GM23338 (cell line): ENCODE measurements around the gene COL25A1. TPM values are rescaled to one million over a fixed set of nuclear protein-coding genes. Genes with fewer than 3 reads are reported as not detected.

Experiments used
- ATAC-seq: fragments of 200-7000 bp; cut with Tn5 transposase; 3 replicates; pipeline ENCODE4 v1.9.1; 2020
- DNase-seq: peaks from one replicate; pipeline ENCODE4 v3.0.0-alpha.2; 2015; ENCODE audit warnings: low spot score
- H2AFZ ChIP-seq: fragments of 200-600 bp; sonication (generic); 2 replicates; pipeline ENCODE4 v1.8.0; 2016; ENCODE audit warnings: antibody characterized with exemption, mild to moderate bottlenecking, moderate library complexity
- H3F3A ChIP-seq: fragments of 200-600 bp; sonication (generic); replicated peaks from 2 replicates; pipeline ENCODE4 v1.8.0; 2017; ENCODE audit warnings: antibody characterized with exemption, mixed run types, low read depth
- H3K27ac ChIP-seq: fragments of 200-600 bp; sonication (generic); 2 replicates; pipeline ENCODE4 v1.6.1; 2016; ENCODE audit warnings: low read depth
- H3K27me3 ChIP-seq: fragments of 200-600 bp; sonication (generic); 2 replicates; pipeline ENCODE4 v1.8.0; 2016; ENCODE audit warnings: mild to moderate bottlenecking, mixed run types, moderate library complexity; ENCODE audit not compliant: insufficient read depth
- H3K36me3 ChIP-seq: fragments of 200-600 bp; sonication (generic); 2 replicates; pipeline ENCODE4 v1.8.0; 2016; ENCODE audit warnings: mild to moderate bottlenecking; ENCODE audit not compliant: insufficient read depth
- H3K4me1 ChIP-seq: fragments of 200-600 bp; sonication (generic); 2 replicates; pipeline ENCODE4 v1.8.0; 2016; ENCODE audit warnings: mild to moderate bottlenecking, moderate library complexity; ENCODE audit not compliant: insufficient read depth
- H3K4me2 ChIP-seq: fragments of 200-600 bp; sonication (generic); 2 replicates; pipeline ENCODE4 v1.7.1; 2017; ENCODE audit warnings: mixed run types
- H3K4me3 ChIP-seq: fragments of 200-600 bp; sonication (generic); 2 replicates; pipeline ENCODE4 v1.6.1; 2016; ENCODE audit warnings: mixed run types
- H3K79me2 ChIP-seq: fragments of 200-600 bp; sonication (generic); replicated peaks from 2 replicates; pipeline ENCODE4 v1.8.0; 2017; ENCODE audit warnings: mild to moderate bottlenecking; ENCODE audit not compliant: insufficient read depth
- H3K9me2 ChIP-seq: fragments of 200-600 bp; sonication (generic); 2 replicates; pipeline ENCODE4 v1.8.0; 2017; ENCODE audit not compliant: insufficient read depth
- H4K20me1 ChIP-seq: fragments of 200-600 bp; sonication (generic); replicated peaks from 2 replicates; pipeline ENCODE4 v1.8.0; 2017; ENCODE audit warnings: mild to moderate bottlenecking; ENCODE audit not compliant: insufficient read depth
- H3K27ac Mint-ChIP-seq: 2 replicates; pipeline ENCODE4 v1.8.0; 2020; ENCODE audit warnings: inconsistent platforms, mild to moderate bottlenecking, moderate library complexity, mixed read lengths
- H3K27me3 Mint-ChIP-seq: 3 replicates; pipeline ENCODE4 v1.8.0; 2022; ENCODE audit warnings: low read depth, mild to moderate bottlenecking, moderate library complexity, mixed read lengths, inconsistent platforms; ENCODE audit not compliant: insufficient read depth, poor library complexity
- H3K36me3 Mint-ChIP-seq: 3 replicates; pipeline ENCODE4 v1.8.0; 2021; ENCODE audit warnings: low read depth, mild to moderate bottlenecking, inconsistent platforms, moderate library complexity, mixed read lengths
- H3K4me1 Mint-ChIP-seq: 3 replicates; pipeline ENCODE4 v1.8.0; 2020; ENCODE audit warnings: mild to moderate bottlenecking, inconsistent platforms, mixed read lengths
- H3K4me3 Mint-ChIP-seq: 3 replicates; pipeline ENCODE4 v1.8.0; 2021; ENCODE audit warnings: moderate library complexity, mild to moderate bottlenecking, inconsistent platforms, mixed read lengths
- H3K9me3 Mint-ChIP-seq: 3 replicates; pipeline ENCODE4 v1.8.0; 2020; ENCODE audit warnings: moderate library complexity, mild to moderate bottlenecking, inconsistent platforms, mixed read lengths
- JUNB ChIP-seq: IDR thresholded peaks from one replicate; pipeline ENCODE4 v1.6.1; 2016; ENCODE audit warnings: antibody characterized with exemption; ENCODE audit not compliant: unreplicated experiment
- POLR2AphosphoS5 ChIP-seq: IDR thresholded peaks from 2 replicates; pipeline ENCODE4 v1.6.1; 2016; ENCODE audit warnings: antibody characterized with exemption, low read depth
- STAT1 ChIP-seq: IDR thresholded peaks from one replicate; pipeline ENCODE4 v1.6.1; 2016; ENCODE audit warnings: antibody characterized with exemption; ENCODE audit not compliant: unreplicated experiment
- ZNF331 ChIP-seq: fragments of 250-450 bp; sonication (Bioruptor Pico); IDR thresholded peaks from 2 replicates; pipeline ENCODE4 v1.5.0; 2020; ENCODE audit warnings: low read depth, mild to moderate bottlenecking, moderate library complexity
- polyA plus RNA-seq: library from polyadenylated mRNA; unstranded; fragments of >200 nt; fragmentation: Nextera tagmentation; extraction: Ambion mirVana; gene quantifications from 2 replicates; pipeline ENCODE4 v1.2.1, GENCODE V29; 2016
- total RNA-seq: library from RNA; depleted of rRNA; stranded (reverse); fragments of >200 nt; shearing (Covaris generic); gene quantifications from 2 replicates; pipeline ENCODE4 v1.2.3, GENCODE V29; 2014
- TF ChIP-seq, protein P1 (sequence below): fragments of 250-450 bp; sonication (Bioruptor Pico); IDR thresholded peaks from 2 replicates; pipeline ENCODE4 v1.5.0; 2020; ENCODE audit warnings: mild to moderate bottlenecking, moderate library complexity
- TF ChIP-seq, protein P2 (sequence below): IDR thresholded peaks from 2 replicates; pipeline ENCODE4 v1.6.1; 2016; ENCODE audit warnings: antibody characterized with exemption

Gene COL25A1
- total and polyA plus RNA-seq, 2 experiments from 2014 or later, result 3.9 to 5.6 TPM

DNA sequence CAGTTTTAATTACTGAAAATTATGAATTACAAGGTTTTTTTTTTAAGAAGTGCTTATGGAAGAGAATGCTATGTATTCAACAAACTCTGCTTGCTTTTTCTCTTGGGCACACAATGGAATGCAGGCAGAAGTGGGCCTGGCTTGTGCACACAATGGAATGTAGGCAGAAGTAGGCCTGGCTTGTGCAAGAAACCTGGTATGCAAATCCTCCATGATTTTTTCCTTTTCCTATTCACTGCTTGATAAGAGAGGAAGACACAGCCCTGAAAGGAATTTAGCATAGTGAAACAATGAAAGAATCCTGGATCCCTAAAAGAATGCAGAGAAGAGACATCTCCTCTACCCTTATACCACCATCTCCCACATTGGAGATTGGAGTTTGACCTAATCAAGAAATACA is 138.4 kb downstream of the COL25A1 start:
- TF ChIP-seq ZNF331 (CRISPR knock-in tag) (no peak), STAT1 (no peak), JUNB (no peak), POLR2AphosphoS5 (no peak)
- TF ChIP-seq, protein P1, sequence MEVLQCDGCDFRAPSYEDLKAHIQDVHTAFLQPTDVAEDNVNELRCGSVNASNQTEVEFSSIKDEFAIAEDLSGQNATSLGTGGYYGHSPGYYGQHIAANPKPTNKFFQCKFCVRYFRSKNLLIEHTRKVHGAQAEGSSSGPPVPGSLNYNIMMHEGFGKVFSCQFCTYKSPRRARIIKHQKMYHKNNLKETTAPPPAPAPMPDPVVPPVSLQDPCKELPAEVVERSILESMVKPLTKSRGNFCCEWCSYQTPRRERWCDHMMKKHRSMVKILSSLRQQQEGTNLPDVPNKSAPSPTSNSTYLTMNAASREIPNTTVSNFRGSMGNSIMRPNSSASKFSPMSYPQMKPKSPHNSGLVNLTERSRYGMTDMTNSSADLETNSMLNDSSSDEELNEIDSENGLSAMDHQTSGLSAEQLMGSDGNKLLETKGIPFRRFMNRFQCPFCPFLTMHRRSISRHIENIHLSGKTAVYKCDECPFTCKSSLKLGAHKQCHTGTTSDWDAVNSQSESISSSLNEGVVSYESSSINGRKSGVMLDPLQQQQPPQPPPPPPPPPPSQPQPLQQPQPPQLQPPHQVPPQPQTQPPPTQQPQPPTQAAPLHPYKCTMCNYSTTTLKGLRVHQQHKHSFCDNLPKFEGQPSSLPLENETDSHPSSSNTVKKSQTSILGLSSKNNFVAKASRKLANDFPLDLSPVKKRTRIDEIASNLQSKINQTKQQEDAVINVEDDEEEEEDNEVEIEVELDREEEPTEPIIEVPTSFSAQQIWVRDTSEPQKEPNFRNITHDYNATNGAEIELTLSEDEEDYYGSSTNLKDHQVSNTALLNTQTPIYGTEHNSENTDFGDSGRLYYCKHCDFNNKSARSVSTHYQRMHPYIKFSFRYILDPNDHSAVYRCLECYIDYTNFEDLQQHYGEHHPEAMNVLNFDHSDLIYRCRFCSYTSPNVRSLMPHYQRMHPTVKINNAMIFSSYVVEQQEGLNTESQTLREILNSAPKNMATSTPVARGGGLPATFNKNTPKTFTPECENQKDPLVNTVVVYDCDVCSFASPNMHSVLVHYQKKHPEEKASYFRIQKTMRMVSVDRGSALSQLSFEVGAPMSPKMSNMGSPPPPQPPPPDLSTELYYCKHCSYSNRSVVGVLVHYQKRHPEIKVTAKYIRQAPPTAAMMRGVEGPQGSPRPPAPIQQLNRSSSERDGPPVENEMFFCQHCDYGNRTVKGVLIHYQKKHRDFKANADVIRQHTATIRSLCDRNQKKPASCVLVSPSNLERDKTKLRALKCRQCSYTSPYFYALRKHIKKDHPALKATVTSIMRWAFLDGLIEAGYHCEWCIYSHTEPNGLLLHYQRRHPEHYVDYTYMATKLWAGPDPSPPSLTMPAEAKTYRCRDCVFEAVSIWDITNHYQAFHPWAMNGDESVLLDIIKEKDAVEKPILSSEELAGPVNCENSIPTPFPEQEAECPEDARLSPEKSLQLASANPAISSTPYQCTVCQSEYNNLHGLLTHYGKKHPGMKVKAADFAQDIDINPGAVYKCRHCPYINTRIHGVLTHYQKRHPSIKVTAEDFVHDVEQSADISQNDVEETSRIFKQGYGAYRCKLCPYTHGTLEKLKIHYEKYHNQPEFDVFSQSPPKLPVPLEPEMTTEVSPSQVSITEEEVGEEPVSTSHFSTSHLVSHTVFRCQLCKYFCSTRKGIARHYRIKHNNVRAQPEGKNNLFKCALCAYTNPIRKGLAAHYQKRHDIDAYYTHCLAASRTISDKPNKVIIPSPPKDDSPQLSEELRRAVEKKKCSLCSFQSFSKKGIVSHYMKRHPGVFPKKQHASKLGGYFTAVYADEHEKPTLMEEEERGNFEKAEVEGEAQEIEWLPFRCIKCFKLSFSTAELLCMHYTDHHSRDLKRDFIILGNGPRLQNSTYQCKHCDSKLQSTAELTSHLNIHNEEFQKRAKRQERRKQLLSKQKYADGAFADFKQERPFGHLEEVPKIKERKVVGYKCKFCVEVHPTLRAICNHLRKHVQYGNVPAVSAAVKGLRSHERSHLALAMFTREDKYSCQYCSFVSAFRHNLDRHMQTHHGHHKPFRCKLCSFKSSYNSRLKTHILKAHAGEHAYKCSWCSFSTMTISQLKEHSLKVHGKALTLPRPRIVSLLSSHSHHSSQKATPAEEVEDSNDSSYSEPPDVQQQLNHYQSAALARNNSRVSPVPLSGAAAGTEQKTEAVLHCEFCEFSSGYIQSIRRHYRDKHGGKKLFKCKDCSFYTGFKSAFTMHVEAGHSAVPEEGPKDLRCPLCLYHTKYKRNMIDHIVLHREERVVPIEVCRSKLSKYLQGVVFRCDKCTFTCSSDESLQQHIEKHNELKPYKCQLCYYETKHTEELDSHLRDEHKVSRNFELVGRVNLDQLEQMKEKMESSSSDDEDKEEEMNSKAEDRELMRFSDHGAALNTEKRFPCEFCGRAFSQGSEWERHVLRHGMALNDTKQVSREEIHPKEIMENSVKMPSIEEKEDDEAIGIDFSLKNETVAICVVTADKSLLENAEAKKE (CRISPR knock-in tag), result 0 out of 2 replicates have a peak, but pooled peaks have one; percentile 9
- TF ChIP-seq, protein P2, sequence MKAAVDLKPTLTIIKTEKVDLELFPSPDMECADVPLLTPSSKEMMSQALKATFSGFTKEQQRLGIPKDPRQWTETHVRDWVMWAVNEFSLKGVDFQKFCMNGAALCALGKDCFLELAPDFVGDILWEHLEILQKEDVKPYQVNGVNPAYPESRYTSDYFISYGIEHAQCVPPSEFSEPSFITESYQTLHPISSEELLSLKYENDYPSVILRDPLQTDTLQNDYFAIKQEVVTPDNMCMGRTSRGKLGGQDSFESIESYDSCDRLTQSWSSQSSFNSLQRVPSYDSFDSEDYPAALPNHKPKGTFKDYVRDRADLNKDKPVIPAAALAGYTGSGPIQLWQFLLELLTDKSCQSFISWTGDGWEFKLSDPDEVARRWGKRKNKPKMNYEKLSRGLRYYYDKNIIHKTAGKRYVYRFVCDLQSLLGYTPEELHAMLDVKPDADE, result no peak
- no peak overlapping the region for H3K4me2 ChIP-seq
- H3K27ac Mint-ChIP-seq, result peak overlapping the region; percentile 81
- H3K4me1 ChIP-seq, result no peaks in the 10 kb centered on the region
- no peaks in the 10 kb centered on the region for H3K36me3 Mint-ChIP-seq
- no peak overlapping the region for H3K4me3 ChIP-seq
- H4K20me1 ChIP-seq, result no peaks in the 10 kb centered on the region
- no peaks in the 10 kb centered on the region for H3F3A ChIP-seq
- H3K27me3 Mint-ChIP-seq, result peaks cover 3% of the 10 kb centered on the region
- peaks cover 19% of the 10 kb centered on the region for H3K4me1 Mint-ChIP-seq
- DNase-seq (peak; percentile 54), ATAC-seq (peak; percentile 87)
- no peak overlapping the region for H3K4me3 Mint-ChIP-seq
- H3K27ac ChIP-seq, result no peak overlapping the region
- H3K9me2 ChIP-seq, result no peaks in the 10 kb centered on the region
- no peaks in the 10 kb centered on the region for H3K36me3 ChIP-seq
- H3K9me3 Mint-ChIP-seq, result no peaks in the 10 kb centered on the region
- no peaks in the 10 kb centered on the region for H3K27me3 ChIP-seq
- H2AFZ ChIP-seq, result no peak overlapping the region
- H3K79me2 ChIP-seq, result no peaks in the 10 kb centered on the region
